ENCODE measurements around the gene HIPK2.
"Not testable (repeated sequence)": the region's sequence is repeated elsewhere in the genome, so short reads cannot be mapped to it uniquely, and the experiment has no call there.

Gene HIPK2

GRCh38 chr7:139560199-139560598 is 217.6 kb downstream of the HIPK2 start:
- no peak for DNase-seq

- no peak for DNase-seq
Measured at GRCh38 chr7:139559364-139560105, 218.3 kb downstream of the HIPK2 start.

GRCh38 chr7:139557857-139558581 is 219.8 kb downstream of the HIPK2 start:
- DNase-seq, result no peak

- not testable (repeated sequence) for DNase-seq
Measured at GRCh38 chr7:139553991-139554700, 223.7 kb downstream of the HIPK2 start.

GRCh38 chr7:139548302-139549028 is 229.3 kb downstream of the HIPK2 start:
- DNase-seq, result no peak

- DNase-seq, result no peak
Measured at GRCh38 chr7:139544645-139545044, 233.2 kb downstream of the HIPK2 start.

- no peak for DNase-seq
Measured at GRCh38 chr7:139543801-139544603, 233.8 kb downstream of the HIPK2 start.

- DNase-seq, result no peak
Measured at GRCh38 chr7:139542308-139543151, 235.3 kb downstream of the HIPK2 start.

GRCh38 chr7:139541600-139542307 is 236.0 kb downstream of the HIPK2 start:
- DNase-seq, result no peak

GRCh38 chr7:139540203-139540602 is 237.6 kb downstream of the HIPK2 start:
- no peak for DNase-seq

GRCh38 chr7:139538881-139539635 is 238.7 kb downstream of the HIPK2 start:
- DNase-seq, result no peak

- no peak for DNase-seq
Measured at GRCh38 chr7:139536152-139536551, 241.6 kb downstream of the HIPK2 start.

GRCh38 chr7:139534966-139535651 is 242.7 kb downstream of the HIPK2 start:
- no peak for DNase-seq

- no peak for DNase-seq
Measured at GRCh38 chr7:139534096-139534495, 243.7 kb downstream of the HIPK2 start.

GRCh38 chr7:139532636-139533155 is 245.1 kb downstream of the HIPK2 start:
- DNase-seq, result no peak

GRCh38 chr7:139531094-139531493 is 246.7 kb downstream of the HIPK2 start:
- DNase-seq, result no peak

- no peak for DNase-seq
Measured at GRCh38 chr7:139526578-139527544, 250.9 kb downstream of the HIPK2 start.

- DNase-seq, result no peak
Measured at GRCh38 chr7:139525750-139526149, 252.0 kb downstream of the HIPK2 start.
